SH-SY5Y (cell line): ENCODE data around the gene ZNF132.

Source experiments
- GATA2 ChIP-seq: IDR thresholded peaks from 2 replicates; pipeline ENCODE4 v1.6.1; 2011; ENCODE audit warnings: mild to moderate bottlenecking, low read depth, low read length
- GATA3 ChIP-seq: IDR thresholded peaks from 2 replicates; pipeline ENCODE4 v1.6.1; 2011; ENCODE audit warnings: low read depth, mild to moderate bottlenecking, low read length, moderate library complexity

DNA sequence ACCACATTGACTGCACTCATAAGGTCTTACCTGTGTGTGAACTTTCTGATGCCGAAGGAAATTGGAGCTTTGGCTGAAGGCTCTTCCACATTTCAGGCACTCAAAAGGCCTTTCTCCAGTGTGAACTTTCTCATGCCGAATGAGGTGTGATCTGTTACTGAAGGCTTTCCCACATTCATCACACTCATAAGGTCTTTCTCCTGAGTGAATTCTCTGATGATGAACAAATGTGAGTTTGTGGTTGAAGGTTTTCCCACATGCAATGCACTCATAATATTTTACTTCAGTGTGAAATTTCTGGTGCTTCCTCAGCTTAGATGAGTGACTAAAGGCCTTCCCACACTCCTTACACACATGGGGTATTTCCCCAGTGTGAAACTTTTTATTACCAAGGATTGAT lies 5.7 kb downstream of the ZNF132 start:
- TF ChIP-seq GATA2 (no peak), GATA3 (no peak)
